ENCODE measurements around the gene MTCH2.
"Not testable (repeated sequence)": the region's sequence is repeated elsewhere in the genome, so short reads cannot be mapped to it uniquely, and the experiment has no call there.

The MTCH2 gene

DNA sequence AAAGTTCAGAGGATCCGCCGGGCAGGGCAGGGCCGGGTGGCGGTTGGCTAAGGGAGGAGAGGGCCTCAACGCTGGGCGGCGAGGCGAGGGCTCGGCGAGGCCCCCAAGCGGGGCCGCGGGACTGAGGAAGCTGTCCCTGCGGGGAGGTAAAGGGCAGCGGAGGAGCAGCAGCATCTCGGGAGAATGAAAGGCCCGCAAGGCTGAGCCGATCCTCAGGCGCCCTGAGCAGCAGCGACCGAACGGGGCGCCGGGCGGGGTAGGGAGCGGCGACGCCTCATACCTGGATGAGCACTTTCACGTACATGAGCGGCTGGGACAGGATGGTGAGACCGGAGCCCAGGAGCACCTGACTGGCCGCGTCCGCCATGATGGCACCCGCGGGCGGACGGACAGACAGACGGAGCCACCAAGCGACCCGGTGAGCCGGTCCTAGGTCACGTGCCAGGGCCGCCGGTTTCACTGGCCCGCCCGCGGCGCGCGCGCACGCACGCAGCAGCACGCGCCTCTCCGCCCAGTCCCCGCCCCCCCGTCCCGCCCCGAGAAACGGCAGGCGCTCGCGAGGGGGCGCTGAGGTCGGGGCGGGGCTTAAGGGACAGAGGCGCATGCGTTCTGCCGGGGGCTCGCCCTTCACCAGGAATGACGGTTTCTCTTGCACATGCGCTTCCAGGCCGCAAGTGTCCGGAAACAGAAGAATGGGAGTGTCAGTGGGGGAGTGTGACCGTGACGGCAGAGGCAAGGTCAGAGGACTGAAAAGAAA, at the start of gene MTCH2:
Gene MTCH2 (minus strand): TSS at position 461 of the 757 bp plus-strand sequence. CDS start 94 bp downstream, at position 367.
- DNase-seq = peak; percentile 96

DNA sequence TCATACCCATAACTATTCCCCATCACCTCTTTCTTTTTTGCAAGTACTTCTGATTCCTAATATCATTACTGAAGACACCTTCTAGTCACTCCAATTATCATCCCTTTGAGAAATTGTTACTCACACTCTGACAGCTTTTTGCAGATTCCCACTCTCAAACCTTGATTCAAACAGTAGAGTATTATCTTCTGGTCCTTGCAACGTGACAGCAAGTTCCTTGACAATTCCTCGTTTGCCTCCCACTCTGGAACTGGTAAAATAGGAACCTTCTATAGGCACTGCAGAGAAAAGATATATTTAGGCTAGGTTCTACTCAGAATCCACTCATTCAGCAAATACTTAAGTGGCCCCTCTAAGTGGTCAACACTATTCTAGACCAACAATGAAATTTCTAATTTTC, 49.6 kb upstream of the MTCH2 start:
- DNase-seq = no peak

DNA sequence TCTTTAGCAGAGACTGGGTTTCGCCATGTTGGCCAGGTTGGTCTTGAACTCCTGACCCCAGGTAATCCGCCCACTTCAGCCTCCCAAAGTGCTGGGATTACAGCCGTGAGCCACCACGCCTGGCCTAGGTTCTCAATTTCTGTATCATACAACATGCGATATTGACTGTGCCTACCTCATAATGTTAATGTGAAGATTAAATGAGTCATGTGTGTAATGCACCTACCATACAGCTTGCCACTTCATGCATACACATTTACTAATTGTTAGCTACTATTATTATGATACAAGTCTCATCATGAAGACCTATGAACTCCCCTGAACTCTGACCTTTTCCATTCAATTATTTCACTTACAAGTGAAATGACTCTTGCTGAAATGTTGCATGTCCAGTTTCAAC, 47.1 kb upstream of the MTCH2 start:
- no peak for DNase-seq

GRCh38 chr11:47688991-47689390, 46.6 kb upstream of the MTCH2 start:
- no peak for DNase-seq

GRCh38 chr11:47688111-47688510, 45.8 kb upstream of the MTCH2 start:
- DNase-seq = no peak

GRCh38 chr11:47686704-47687103, 44.3 kb upstream of the MTCH2 start:
- not testable (repeated sequence) for DNase-seq

- DNase-seq = no peak
These were observed 43.8 kb upstream of the MTCH2 start for GRCh38 chr11:47686151-47686550.

GRCh38 chr11:47675851-47676250, 33.5 kb upstream of the MTCH2 start:
- no peak for DNase-seq

- no peak for DNase-seq
These were observed 29.9 kb upstream of the MTCH2 start for GRCh38 chr11:47672283-47672730.

- DNase-seq = no peak
These were observed 27.5 kb upstream of the MTCH2 start for GRCh38 chr11:47669856-47670255.

GRCh38 chr11:47668665-47669064, 26.3 kb upstream of the MTCH2 start:
- DNase-seq = no peak

GRCh38 chr11:47667555-47667954, 25.2 kb upstream of the MTCH2 start:
- DNase-seq = no peak

DNA sequence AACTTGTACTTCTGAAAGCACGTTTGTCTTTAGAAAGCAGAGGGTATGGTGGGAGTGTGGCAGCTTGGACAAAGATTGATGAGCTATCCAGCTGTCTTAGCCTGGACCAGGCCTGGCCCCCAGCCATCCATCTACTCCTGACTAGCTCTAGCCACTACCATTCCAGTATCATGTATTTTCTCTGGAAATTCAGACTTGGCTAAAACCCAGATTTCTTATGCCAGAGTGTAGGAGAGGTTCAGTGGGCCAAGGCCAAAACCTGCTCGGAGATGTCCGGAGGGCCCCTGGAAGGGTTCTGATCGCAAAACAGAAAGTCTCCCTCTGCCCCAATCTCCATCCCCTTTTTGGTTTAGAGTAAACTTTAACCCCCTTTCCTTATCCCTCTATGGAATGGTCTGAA, 24.8 kb upstream of the MTCH2 start:
- no peak for DNase-seq

GRCh38 chr11:47664936-47665335, 22.6 kb upstream of the MTCH2 start:
- DNase-seq = not testable (repeated sequence)

DNA sequence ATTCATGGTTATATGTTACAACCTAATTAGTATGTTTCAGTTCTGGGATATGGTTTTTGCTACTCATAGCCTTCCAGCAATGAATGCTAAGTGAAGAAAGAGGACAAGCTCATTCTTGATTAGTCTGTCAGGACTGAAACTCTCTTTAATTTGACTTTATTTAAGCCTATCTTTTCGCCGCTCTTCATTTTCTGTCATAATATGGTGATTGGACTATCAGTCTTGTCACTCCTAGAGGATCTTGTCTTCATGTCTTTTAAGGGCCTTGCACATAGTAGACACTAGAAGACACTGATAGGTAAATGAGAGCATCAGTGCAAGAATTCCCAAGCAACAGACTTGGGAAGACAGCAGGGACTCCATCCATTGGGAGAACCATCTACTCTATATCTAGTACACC, 18.9 kb upstream of the MTCH2 start:
- no peak for DNase-seq

DNA sequence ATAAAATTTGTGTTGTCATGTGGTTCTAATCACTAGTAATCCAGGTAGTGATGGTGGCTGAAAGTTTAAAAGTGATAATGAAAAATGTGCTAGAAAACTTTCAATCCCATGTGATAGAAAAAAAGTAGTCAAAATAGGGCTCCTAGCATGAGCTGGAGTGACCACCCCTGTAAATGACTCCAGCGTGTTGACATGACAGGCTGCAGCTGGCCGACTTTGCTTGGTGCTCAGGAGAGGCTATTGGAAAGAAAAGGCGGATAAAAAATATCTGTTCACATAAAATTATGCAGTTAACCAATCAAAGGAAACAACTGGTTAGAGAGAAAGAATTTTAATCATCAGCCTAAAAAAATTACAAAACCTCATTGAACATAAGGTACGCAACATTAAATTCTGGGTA, 16.9 kb upstream of the MTCH2 start:
- no peak for DNase-seq

GRCh38 chr11:47656260-47656885, 14.0 kb upstream of the MTCH2 start:
- no peak for DNase-seq

- DNase-seq = no peak
These were observed 9.6 kb upstream of the MTCH2 start for GRCh38 chr11:47651818-47652469.

- DNase-seq = no peak
These were observed 6.9 kb upstream of the MTCH2 start for GRCh38 chr11:47649276-47649675.

DNA sequence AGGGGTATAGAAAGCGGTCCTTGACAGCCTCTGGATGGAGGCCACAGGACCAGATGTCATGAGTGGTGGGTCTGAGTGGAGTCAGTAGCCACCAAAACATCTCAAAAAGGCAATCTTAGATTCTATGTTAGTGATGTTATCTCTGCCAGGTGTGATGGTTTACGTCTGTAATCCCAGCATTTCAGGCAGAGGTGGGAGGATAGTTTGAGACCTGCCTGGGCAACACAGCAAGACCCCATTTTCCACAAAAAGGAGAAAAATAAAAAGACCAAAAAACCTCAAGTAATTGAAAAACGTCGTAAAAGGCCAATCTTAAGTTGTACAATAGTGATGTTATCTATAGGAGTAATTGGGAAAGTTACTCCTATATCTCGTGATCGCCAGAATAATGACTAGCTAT, 3.7 kb upstream of the MTCH2 start:
- DNase-seq = no peak

DNA sequence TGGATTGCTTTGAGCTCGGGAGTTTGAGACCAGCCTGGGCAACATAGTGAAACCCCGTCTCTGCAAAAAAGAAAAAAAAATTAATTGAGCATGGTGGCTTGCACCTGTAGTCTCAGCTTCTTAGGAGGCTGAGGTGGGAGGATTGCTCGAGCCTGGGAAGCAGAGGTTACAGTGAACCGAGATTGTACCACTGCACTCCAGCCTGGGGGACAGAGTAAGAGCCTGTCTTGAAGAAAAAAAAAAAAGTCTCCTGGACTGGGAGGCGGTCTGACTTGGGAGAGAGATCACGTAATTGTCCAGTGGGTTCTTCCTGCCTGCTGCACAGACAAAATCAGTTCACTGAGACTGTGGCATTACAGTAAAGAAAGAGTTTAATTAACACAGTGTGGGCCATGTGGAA, 3.1 kb upstream of the MTCH2 start:
- no peak for DNase-seq

DNA sequence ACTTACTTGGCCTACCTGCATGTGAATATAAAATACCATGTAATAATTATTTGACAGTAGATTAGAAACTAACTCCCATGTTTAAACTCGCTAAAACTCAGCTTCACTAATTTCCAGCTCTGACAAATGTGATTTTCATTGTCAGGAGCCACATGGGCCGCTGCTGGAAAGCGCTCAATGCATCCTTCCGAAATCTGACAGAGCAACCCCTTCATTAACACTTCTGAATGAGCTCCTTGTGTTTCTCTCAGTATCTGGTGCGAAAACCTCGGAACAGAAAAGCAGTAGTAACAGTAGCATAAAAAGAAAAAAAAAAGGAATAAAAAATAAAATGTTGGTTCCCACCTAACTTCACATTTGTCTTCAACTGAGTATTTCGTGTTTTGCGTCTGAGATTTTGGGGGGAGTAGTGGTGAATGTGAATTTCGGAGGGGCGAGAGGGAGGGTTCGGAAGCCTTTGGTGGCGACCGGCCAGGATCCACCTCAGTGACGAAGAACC, 710 bp downstream of the MTCH2 start:
- DNase-seq = no peak

GRCh38 chr11:47640506-47640905, 1.9 kb downstream of the MTCH2 start:
- not testable (repeated sequence) for DNase-seq

DNA sequence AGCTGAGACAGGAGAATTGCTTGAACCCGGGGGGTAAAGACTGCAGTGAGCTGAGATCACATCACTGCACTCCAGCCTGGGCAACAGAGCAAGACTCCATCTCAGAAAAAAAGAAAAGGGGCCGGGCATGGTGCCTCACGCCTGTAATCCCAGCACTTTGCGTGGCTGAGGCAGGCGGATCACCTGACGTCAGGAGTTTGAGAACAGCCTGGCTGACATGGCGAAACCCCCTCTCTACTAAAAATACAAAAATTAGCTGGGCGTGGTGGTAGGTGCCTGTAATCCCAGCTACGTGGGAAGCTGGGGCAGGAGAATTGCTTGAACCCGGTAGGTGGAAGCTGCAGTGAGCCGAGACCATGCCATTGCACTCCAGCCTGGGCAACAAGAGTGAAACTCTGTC, 6.0 kb downstream of the MTCH2 start:
- not testable (repeated sequence) for DNase-seq

Measured in stimulated activated CD4-positive, alpha-beta T cell treated with anti-CD3 and anti-CD28 coated beads, Interleukin-2, amount 100 ng/mL, for 24 hours (primary cell).